OCI-M1 (cell line): ENCODE results near the gene PTPRD.
"Not testable (repeated sequence)": the region's sequence is repeated elsewhere in the genome, so short reads cannot be mapped to it uniquely, and the experiment has no call there.

ENCODE experiments used
- DNase-seq: peaks from one replicate; lab custom pipeline; 2025; lab: John Stamatoyannopoulos, UW

PTPRD gene

GRCh38 chr9:9326749-9327148, 1286.1 kb downstream of the PTPRD start:
- no peak for DNase-seq

GRCh38 chr9:9319007-9319406, 1293.8 kb downstream of the PTPRD start:
- DNase-seq: no peak

GRCh38 chr9:9310743-9311142, 1302.1 kb downstream of the PTPRD start:
- DNase-seq: not testable (repeated sequence)

GRCh38 chr9:9305600-9305999, 1307.2 kb downstream of the PTPRD start:
- DNase-seq: peak; percentile 92

GRCh38 chr9:9299134-9299533, 1313.7 kb downstream of the PTPRD start:
- DNase-seq: peak; percentile 87

GRCh38 chr9:9286001-9286400, 1326.8 kb downstream of the PTPRD start:
- DNase-seq: no peak

GRCh38 chr9:9284201-9284600, 1328.6 kb downstream of the PTPRD start:
- no peak for DNase-seq

GRCh38 chr9:9283159-9283986, 1329.4 kb downstream of the PTPRD start:
- DNase-seq: no peak

- DNase-seq: no peak
Observed at GRCh38 chr9:9275601-9276000, 1337.2 kb downstream of the PTPRD start.

- no peak for DNase-seq
Observed at GRCh38 chr9:9257999-9258498, 1354.8 kb downstream of the PTPRD start.

- DNase-seq: no peak
Observed at GRCh38 chr9:9246726-9247125, 1366.1 kb downstream of the PTPRD start.

- no peak for DNase-seq
Observed at GRCh38 chr9:9231946-9232345, 1380.9 kb downstream of the PTPRD start.

- peak; percentile 98 for DNase-seq
Observed at GRCh38 chr9:9229269-9229668, 1383.5 kb downstream of the PTPRD start.

- no peak for DNase-seq
Observed at GRCh38 chr9:9223175-9223574, 1389.6 kb downstream of the PTPRD start.

- DNase-seq: no peak
Observed at GRCh38 chr9:9222730-9223129, 1390.1 kb downstream of the PTPRD start.

GRCh38 chr9:9216934-9217333, 1395.9 kb downstream of the PTPRD start:
- DNase-seq: no peak

- DNase-seq: no peak
Observed at GRCh38 chr9:9215050-9215449, 1397.8 kb downstream of the PTPRD start.

GRCh38 chr9:9214066-9214465, 1398.7 kb downstream of the PTPRD start:
- no peak for DNase-seq

- DNase-seq: no peak
Observed at GRCh38 chr9:9212963-9213362, 1399.8 kb downstream of the PTPRD start.

- no peak for DNase-seq
Observed at GRCh38 chr9:9202276-9202675, 1410.5 kb downstream of the PTPRD start.

- peak; percentile 85 for DNase-seq
Observed at GRCh38 chr9:9186086-9186485, 1426.7 kb downstream of the PTPRD start.

GRCh38 chr9:9182431-9182830, 1430.4 kb downstream of the PTPRD start:
- no peak for DNase-seq

- no peak for DNase-seq
Observed at GRCh38 chr9:9177081-9177480, 1435.7 kb downstream of the PTPRD start.

GRCh38 chr9:9174358-9174757, 1438.4 kb downstream of the PTPRD start:
- no peak for DNase-seq
